HK-2 (cell line): ENCODE results near the gene TPBGL.
A peak's percentile ranks its signal among the peaks of the same experiment; 100 is the strongest.
"Not testable (repeated sequence)": the region's sequence is repeated elsewhere in the genome, so short reads cannot be mapped to it uniquely, and the experiment has no call there.

ENCODE experiments used
- DNase-seq: peaks from one replicate; pipeline ENCODE4 v3.0.0-alpha.2; 2018; ENCODE audit not compliant: unreplicated experiment

TPBGL gene

GRCh38 chr11:75272821-75273301 lies 32.3 kb downstream of the TPBGL start:
- DNase-seq, result no peak

GRCh38 chr11:75273411-75274391 lies 33.1 kb downstream of the TPBGL start:
- no peak for DNase-seq

GRCh38 chr11:75274716-75275115 lies 34.1 kb downstream of the TPBGL start:
- not testable (repeated sequence) for DNase-seq

- DNase-seq, result no peak
Measured at GRCh38 chr11:75275581-75275980, 35.0 kb downstream of the TPBGL start.

GRCh38 chr11:75276186-75276585 lies 35.6 kb downstream of the TPBGL start:
- DNase-seq, result no peak

DNA sequence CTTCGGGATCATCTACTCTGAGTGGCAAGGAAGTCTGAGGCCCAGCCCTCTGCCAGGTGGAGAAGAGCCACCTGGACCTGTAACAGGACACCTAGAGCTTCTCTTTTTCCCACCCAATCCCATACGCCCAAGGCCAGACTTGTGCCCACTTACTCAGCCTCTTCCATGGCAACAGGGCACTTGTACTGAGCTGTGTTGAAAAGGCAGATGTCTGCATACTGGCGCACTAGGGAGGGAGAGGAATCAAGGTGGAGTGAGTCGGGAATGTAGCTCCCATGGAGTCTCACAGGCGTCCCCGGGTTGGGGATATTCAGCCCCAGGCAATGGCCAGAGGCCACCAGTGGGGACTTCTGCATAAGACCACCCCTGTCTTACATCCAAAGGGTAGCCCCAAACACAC lies 36.1 kb downstream of the TPBGL start:
- DNase-seq, result no peak

GRCh38 chr11:75277211-75277805 lies 36.7 kb downstream of the TPBGL start:
- DNase-seq, result no peak

DNA sequence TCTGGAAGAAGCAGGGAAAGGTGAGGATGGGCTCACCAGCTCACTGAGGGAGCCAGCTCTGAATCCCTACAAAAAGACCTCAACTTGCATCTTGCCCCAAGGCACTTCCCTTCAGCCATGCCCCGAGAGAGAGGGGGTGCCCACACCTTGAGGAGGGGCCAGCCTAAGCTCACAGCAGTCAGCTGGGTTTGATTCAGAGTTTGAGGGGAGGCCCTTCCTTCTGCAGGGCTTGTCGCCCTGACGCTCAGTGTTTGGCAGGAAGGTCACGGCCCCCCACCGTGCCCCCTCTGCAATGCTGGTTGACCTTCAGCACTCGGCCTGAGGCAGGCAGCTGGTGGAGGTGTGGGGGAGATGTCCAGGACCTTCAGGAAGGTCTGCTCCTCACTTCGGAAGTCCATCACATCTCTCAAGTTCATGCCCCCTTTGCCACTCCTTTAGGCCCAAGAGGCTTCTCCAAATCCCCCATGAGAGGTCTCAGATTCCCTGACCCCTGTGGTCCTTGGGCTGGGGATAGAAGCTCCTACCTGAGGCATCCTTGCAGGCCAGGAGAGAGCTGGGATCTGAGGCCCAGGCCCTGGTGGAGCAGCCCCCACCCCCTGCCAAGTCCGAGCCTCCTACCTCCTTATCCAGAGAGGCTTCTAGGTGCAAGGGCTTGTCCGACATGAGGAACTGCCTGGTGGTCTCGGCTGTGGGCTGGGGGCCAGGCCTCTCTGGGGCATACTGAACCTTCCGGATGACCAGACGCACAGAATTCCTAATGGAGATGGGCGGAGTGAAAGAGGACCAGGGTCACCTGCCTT lies 37.6 kb downstream of the TPBGL start:
- no peak for DNase-seq

GRCh38 chr11:75279273-75279672 lies 38.7 kb downstream of the TPBGL start:
- DNase-seq, result no peak

DNA sequence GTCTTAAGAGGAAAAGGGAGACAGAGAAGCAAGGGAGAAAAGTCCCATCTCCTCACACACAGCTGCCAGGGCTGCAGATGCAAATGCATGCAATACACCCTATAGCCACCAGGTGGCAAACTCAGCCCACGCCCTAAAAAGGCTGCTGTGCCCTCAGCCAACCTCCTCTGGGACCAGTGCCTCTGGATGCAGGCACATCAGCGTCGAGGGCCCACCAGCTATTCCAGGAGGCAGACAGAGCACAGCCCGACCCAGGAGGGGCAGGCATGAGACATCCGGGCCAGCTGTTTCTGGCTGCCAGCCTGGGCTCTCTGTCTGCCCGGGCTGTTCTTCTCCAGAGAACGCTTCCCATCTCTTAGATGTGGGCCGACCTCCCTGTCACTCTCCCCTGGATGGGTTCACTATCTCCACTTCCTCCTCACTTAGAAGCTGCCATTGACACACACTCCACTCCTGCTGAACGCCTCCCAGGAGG lies 39.7 kb downstream of the TPBGL start:
- DNase-seq, result peak; percentile 68

GRCh38 chr11:75280770-75281468 lies 40.3 kb downstream of the TPBGL start:
- DNase-seq, result no peak

GRCh38 chr11:75281469-75282095 lies 41.0 kb downstream of the TPBGL start:
- DNase-seq, result no peak

DNA sequence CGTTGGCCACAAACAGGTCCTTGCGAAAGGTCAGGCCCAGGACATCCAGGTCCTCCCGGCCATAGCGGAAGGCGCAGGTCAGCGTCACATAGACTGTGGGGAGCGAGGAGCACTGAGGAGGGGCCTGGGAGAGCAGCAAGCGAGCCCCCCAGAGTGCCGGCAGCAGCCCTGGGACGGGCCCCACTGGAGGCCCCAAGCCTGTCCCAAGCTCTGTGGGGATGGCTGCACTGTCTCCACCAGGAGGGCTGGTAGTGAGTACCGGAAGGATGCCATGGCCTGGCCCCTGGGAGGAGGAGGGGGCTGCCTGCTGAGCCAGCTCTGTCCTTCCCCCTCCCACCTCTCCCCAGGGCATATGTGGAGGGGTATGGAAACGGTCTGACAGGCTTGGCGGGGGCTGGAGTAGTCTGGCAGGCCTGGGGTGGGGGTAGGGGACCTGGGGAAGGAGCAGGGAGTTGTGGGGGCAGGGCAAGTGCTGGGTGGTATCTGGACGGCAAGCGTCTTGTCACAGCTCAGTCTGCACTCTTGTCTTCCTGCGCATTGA lies 42.9 kb downstream of the TPBGL start:
- no peak for DNase-seq

DNA sequence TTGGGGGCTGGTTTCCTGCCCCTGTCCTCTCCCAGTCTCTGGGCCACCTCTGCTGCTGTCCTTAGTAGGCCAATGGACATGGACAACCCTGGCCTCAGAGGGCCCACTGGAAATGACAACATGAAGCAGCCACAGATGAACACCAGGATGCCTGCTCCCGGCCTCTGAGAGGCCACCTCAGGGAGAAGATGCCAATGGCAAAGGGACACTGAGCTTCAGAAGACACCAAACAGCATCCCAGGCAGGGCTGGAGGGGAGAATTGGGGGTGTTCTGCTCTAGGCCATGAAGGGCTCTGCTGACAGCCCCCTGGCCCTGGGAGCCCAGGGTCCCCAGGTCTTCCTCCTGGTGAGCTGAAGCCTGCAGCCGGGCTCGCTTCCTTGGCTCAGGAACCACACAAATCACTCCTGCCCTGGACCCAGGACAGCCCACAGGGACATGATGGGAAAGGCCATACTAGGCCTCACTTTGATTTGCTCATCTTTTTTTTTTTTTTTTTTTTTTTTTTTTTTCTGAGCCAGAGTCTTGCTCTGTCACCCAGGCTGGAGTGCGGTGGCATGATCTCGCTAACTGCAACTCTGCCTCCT lies 45.3 kb downstream of the TPBGL start:
- DNase-seq, result no peak

GRCh38 chr11:75286826-75287465 lies 46.4 kb downstream of the TPBGL start:
- DNase-seq, result no peak

GRCh38 chr11:75287579-75287978 lies 47.0 kb downstream of the TPBGL start:
- no peak for DNase-seq

GRCh38 chr11:75289511-75289760 lies 48.9 kb downstream of the TPBGL start:
- DNase-seq, result no peak

- no peak for DNase-seq
Measured at GRCh38 chr11:75289919-75290318, 49.3 kb downstream of the TPBGL start.

GRCh38 chr11:75291741-75292140 lies 51.2 kb downstream of the TPBGL start:
- DNase-seq, result no peak

GRCh38 chr11:75292943-75293342 lies 52.4 kb downstream of the TPBGL start:
- no peak for DNase-seq
